Daoy (cell line): Measurements from ENCODE around the gene SGTA. TPM values are rescaled to one million over a fixed set of nuclear protein-coding genes. Genes with fewer than 3 reads are reported as not detected.
A peak's percentile ranks its signal among the peaks of the same experiment; 100 is the strongest.
"Not testable (repeated sequence)": the region's sequence is repeated elsewhere in the genome, so short reads cannot be mapped to it uniquely, and the experiment has no call there.

Source experiments
- DNase-seq: peaks from one replicate; pipeline ENCODE4 v3.0.0-alpha.2; 2015; ENCODE audit warnings: low read depth
- total RNA-seq: library from RNA; depleted of rRNA; stranded (reverse); fragments of >200 nt; shearing (Covaris generic); gene quantifications from 2 replicates; pipeline ENCODE4 v1.2.3, GENCODE V29; 2014; rRNA removed

SGTA gene
- total RNA-seq, 1 experiment from 2014 or later, result 91.2 TPM

DNA sequence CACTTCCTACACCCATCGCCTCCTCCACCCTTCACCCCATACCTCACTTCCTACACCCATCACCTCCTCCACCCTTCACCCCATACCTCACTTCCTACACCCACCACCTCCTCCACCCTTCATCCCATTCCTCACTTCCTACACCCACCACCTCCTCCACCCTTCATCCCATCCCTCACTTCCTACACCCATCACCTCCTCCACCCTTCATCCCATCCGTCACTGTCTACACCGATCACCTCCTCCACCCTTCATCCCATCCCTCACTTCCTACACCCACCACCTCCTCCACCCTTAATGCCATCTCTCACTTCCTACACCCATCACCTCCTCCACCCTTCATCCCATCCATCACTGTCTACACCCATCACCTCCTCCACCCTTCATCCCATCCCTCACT is 69.9 kb downstream of the SGTA start:
- not testable (repeated sequence) for DNase-seq

DNA sequence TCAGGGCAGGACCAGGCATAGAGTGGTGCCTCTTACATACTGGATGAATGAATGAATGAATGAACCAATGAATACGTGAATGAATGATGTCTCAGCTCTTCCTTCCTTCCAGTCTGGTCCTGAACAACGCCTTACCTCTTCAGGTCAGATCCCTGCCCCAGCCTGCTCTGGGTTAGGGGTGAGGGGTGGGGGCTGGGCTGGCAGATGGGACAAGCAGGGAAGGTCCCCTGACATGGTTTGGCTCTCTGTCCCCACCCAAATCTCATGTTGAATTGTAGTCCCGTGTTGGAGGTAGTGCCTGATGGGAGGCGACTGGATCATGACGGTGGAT is 71.2 kb downstream of the SGTA start:
- no peak for DNase-seq

- peak; percentile 72 for DNase-seq
Measured at GRCh38 chr19:2711172-2711874, 71.8 kb downstream of the SGTA start.

DNA sequence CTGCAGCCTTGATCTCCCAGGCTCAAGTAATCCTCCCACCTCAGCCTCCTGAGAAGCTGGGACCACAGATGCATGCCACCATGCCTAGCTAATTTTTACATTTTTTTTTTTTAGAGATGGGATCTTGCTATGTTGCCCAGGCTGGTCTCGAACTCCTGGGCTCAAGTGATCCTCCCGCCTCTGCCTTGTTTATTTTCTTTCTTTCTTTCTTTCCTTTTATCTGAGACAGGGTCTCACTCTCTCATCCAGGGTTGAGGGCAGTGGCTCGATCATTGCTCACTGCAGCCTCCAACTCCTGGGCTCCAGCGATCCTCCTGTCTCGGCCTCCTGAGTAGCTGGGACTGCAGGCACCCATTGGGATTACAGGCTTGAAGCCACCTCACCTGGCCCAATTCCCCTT is 76.8 kb downstream of the SGTA start:
- no peak for DNase-seq

Other genes starting within 250 kb of the SGTA start
- gene GNG7, start 80.6 kb downstream of the SGTA start, total RNA-seq, result 0.23 and 0.33 TPM in 2 replicates
- gene DIRAS1, start 61.9 kb downstream of the SGTA start, total RNA-seq, result 0.63 and 1.5 TPM in 2 replicates
- 41.4 and 49.7 TPM in 2 replicates for gene SLC39A3, start 43.3 kb downstream of the SGTA start, total RNA-seq
- 240 and 251 TPM in 2 replicates for gene THOP1, start 2.2 kb upstream of the SGTA start, total RNA-seq
- gene ZNF554, start 36.6 kb upstream of the SGTA start, total RNA-seq, result 1.7 and 1.9 TPM in 2 replicates
- 3.4 and 4.3 TPM in 2 replicates for gene ZNF555, start 58.2 kb upstream of the SGTA start, total RNA-seq
- gene ZNF556, start 84.1 kb upstream of the SGTA start, total RNA-seq, result under 0.01 and 0.09 TPM in 2 replicates
- 5.0 TPM in 2 replicates for gene ZNF57, start 117.7 kb upstream of the SGTA start, total RNA-seq
- 2.5 and 5.0 TPM in 2 replicates for gene ZNF77, start 161.7 kb upstream of the SGTA start, total RNA-seq
- gene TLE6, start 194.3 kb upstream of the SGTA start, total RNA-seq, result 0.69 and 12.3 TPM in 2 replicates
- gene TLE2, start 246.0 kb upstream of the SGTA start, total RNA-seq, result 0.03 and 1.5 TPM in 2 replicates